GM18909 (cell line): Measurements from ENCODE around the gene BAD.

ENCODE experiments used
- ATAC-seq: cut with Tn5 transposase; IDR thresholded peaks from one replicate; pipeline ENCODE4 v1.9.1; 2021; ENCODE audit warnings: mild to moderate bottlenecking; ENCODE audit not compliant: unreplicated experiment, poor library complexity

The BAD gene

GRCh38 chr11:64281957-64282770 is 2.3 kb downstream of the BAD start:
- ATAC-seq = no peak

GRCh38 chr11:64278576-64279190 is 5.8 kb downstream of the BAD start:
- no peak for ATAC-seq

- ATAC-seq = no peak
These were observed 7.6 kb downstream of the BAD start for GRCh38 chr11:64276653-64277431.

- ATAC-seq = no peak
These were observed 8.6 kb downstream of the BAD start for GRCh38 chr11:64275841-64276240.

GRCh38 chr11:64275031-64275800 is 9.2 kb downstream of the BAD start:
- no peak for ATAC-seq

- peak; percentile 70 for ATAC-seq
These were observed 14.8 kb downstream of the BAD start for GRCh38 chr11:64269540-64270220.

- peak; percentile 16 for ATAC-seq
These were observed 15.4 kb downstream of the BAD start for GRCh38 chr11:64268893-64269539.

- ATAC-seq = no peak
These were observed 16.2 kb downstream of the BAD start for GRCh38 chr11:64268025-64268892.

- ATAC-seq = no peak
These were observed 17.1 kb downstream of the BAD start for GRCh38 chr11:64267207-64267945.

GRCh38 chr11:64266339-64266738 is 18.1 kb downstream of the BAD start:
- ATAC-seq = no peak

GRCh38 chr11:64265176-64266160 is 19.0 kb downstream of the BAD start:
- no peak for ATAC-seq

- ATAC-seq = no peak
These were observed 20.1 kb downstream of the BAD start for GRCh38 chr11:64264371-64264852.

GRCh38 chr11:64263947-64264317 is 20.5 kb downstream of the BAD start:
- no peak for ATAC-seq

- ATAC-seq = no peak
These were observed 21.2 kb downstream of the BAD start for GRCh38 chr11:64263021-64263946.

- no peak for ATAC-seq
These were observed 22.0 kb downstream of the BAD start for GRCh38 chr11:64262271-64263002.
